HG02970 (cell line): ENCODE results near the gene DYNLT4.
"Not testable (repeated sequence)": the region's sequence is repeated elsewhere in the genome, so short reads cannot be mapped to it uniquely, and the experiment has no call there.

Source experiments
- ATAC-seq: cut with Tn5 transposase; IDR thresholded peaks from one replicate; pipeline ENCODE4 v1.9.1; 2021; ENCODE audit warnings: mild to moderate bottlenecking, moderate library complexity, moderate number of reproducible peaks; ENCODE audit not compliant: unreplicated experiment, low FRiP score

Gene DYNLT4

DNA sequence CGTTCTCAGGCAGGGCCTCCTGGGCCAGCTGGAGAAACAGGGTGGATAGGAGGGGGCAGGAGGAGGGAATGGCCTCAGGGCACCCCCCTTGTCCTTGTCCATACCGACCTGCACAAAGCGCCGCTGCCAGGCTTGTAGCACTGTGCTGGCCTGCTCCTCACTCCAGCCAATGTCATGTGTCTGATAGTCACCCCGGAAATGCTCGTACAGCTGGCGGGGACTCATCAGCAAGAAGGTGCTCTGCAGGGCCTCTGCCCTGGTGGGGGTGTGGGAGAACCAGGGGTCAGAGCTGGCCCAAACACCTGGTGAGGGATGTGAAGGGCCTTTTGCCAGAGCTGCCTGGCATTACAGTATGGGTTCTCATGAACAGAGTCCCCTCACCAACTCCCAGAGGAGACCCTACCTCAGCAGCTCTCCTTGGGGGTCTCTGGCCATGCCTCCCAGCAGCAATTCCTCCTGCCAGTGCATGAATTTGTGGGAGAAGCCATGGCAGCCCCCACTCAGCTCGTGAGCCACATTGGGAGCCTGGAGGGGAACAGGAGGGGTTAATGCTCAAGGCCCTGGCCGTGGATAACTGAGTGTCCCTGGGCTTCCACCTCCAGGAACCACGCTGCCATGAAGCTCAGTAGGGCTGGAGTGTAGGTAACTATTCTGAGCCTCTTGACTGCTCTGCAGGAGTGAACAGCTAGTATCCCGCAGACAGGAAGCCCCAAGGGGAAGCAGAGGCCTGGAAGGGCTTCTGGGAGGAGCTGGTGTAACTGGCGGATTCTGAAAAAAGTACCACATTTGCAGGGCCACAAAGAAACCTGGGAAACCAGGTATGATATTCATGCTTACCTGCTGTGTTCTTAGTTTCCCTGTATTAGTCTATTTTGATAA, 22.6 kb upstream of the DYNLT4 start:
- no peak for ATAC-seq

DNA sequence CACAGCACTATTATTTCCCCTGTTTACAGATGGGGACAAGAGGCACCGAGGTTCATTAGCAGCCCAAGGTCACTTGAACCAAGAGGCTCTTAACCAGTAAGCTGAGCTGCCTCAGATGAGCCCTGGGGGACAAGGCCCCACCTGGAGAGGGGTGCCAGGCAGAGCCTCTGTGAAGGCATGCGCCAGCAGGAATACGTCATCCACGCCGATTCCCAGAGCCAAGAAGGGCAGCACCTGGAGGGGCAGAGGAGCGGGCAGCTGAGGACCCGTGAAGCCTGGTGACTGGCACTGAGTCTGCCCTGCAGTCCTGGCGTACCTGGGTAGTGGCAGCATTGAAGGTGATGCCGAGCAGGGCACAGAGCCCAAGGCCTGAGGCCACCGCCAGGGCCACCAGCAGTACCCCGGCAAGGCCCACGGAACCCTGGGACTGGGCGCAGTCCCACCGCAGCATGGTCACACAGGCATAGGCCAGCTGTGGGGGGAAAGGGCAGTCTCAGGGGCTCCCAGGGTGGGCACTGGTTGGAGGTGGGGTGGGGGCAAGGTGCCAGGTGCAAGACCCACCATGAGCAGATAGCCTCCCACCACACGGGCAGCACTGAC, 21.8 kb upstream of the DYNLT4 start:
- ATAC-seq = no peak

- no peak for ATAC-seq
These were observed 21.0 kb upstream of the DYNLT4 start for GRCh38 chr1:44828003-44828651.

DNA sequence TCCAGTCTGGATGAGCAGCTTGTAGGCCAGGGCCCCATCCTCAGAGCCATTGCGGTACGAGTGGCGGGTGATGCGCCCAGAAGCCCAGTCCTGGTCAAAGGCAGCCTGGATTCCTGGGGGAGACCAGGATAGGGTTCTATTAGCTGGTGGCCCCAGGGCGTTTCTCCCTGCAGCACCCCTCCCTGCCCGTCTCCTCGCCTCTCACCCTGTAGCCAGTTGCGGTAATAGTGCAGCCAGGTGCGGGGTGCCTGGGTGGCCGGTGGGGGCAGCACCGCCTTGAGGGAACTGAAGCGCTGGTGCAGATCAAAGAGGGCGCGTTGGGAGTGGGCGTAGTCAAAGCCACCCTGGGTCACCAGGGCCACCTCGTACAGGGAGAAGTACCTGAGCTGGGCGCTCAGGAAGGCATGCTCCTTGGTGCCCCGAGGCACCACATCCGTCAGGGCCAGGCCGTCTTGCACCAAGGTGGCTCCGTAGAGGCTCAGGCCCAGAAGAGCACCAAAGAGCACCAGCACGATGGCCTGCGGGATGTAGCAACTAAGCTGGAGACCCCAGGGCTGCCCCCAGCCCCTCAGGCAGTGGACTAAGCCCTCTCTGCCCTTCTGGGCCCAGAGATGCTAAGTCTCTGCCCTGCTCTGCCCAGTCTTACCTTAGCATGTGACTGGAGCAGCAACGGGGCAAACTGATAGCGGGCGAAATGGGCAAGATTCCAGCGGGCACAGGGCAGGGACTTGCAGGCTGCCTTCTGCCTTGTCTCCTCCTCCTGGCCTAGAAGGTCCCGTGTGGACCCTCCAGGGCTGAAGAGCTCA, 20.2 kb upstream of the DYNLT4 start:
- ATAC-seq = no peak

- ATAC-seq = no peak
These were observed 19.4 kb upstream of the DYNLT4 start for GRCh38 chr1:44826375-44827196.

DNA sequence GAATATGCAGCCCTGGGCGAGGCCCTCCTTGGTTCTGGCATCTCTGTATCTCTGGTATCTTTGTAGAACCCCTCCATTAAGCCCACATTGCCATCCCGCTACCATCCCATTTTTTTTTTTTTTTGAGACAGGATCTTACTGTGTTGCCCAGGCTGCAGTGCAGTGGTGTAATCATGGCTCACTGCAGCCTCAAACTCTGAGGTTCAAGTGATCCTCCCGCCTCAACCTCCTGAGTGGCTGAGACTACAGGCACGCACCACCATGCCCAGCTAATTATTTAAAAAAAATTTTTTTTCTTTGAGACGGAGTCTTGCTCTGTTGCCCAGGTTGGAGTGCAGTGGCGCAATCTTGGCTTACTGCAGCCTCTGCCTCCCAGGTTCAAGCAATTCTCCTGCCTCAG, 17.2 kb upstream of the DYNLT4 start:
- not testable (repeated sequence) for ATAC-seq

DNA sequence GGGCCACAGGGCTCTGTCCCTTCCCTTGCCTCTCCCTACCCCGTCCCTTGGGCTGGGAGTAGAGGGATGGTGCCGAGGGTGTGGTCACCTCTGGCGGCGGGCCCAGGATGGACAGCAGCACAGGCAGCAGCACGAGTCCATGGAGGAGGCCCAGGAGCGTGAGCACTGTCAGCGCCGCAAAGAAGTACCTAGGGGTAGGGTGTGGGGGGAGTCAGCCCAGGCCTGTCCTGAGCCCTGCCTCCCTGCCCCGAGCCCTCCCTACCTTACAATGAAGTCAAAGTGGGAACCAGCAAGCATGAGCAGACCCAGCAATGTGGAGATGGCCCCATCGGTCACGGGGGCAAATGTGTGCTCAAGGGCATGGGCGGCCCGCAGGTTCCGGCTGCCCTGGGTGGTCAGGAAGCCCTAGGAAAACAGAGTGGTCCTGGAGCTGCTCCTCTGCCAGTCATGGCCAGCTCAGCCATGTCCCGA, 15.9 kb upstream of the DYNLT4 start:
- no peak for ATAC-seq

DNA sequence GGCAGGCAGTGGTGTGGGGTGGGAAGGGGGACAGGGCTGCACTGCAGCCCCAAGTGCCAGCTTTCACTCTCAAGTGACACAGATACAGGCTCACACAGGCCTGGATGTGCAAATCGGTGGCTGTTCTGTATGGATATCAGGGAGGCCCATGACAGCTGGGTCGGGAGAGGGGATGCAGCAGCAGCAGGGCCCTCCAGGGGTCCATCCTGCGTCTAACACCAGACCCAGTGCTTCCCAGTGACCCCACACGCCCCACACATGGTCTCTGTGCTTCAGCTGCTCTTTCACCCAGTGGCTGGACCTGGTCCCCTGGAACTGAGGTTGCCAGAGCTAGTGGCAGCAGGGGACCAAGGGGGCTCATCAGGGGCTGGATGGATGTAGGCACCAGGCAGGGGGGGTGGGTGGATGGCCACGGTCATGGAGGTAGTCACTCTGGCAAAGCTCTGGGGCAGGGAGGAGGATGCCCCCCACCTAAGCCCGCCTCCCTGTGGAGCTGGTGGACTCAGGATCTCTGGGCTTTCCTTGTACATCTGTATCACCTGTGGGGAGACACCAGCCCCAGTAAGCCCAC, 15.1 kb upstream of the DYNLT4 start:
- no peak for ATAC-seq

DNA sequence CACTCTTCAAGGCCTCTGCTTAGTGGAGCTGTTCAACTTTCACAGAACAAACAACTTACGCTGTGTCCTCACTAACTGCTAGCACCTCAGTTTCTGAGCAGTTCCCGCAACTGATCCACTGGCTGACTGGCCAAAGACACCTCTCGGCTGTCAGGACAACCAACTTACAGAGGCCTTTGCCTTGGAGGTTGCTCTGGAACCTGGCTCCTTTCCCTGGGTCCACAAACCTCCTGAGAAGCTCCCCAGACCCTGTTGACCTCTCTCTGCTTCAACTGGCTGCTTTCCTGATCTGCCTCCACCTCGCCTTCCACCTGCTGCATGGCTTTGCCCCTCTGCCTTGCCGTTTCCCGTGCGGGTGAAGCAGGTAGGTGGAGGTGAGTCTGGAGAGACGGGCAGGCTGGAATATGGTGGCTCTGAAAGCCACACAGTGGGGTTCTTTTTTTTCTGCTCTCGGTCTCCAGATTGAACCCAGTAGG, 14.1 kb upstream of the DYNLT4 start:
- no peak for ATAC-seq

DNA sequence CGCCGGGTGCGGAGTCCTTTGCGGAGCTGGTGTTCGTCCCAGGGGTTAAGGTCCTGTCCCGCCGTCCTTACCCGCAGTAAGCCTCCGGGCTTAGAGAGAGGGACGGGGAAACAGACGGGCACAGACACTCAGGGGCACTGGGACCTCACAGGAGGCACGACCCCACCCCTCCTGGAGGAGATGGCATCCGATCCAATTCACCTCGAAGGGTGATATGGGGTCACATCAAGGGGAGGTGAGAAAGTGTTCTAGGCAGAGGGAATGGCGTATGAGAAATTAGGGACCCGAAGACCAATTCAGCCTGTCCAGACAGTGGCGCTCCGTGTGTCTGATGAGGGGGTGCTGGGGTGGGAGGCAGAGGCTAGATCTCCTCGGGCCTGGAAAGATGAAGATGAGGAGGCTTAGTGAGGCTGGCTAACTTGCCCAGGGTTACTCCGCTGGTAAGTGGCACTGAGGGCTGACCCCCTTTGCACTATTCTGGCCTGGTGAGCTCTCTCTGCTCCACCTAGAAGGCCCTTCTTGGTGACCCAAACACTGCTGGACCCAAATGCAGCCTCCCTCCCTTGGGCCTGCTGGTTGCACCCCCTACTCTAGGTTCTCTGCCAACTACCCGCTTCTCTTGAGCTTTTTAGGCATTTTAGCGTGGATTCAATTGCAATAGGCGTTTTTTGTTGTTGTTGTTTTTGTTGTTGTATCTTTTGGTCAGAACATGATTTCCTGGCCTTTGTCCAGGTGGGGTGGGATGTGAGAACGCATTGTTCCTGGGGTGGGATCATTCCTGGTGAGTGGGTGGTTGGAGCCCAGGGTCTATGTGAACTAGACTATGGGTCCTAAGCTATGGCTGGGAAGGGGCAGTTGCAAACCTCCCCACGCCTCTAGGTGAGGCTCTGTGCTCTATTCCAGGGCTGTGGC, 13.4 kb upstream of the DYNLT4 start:
- ATAC-seq = no peak

GRCh38 chr1:44819608-44820327, 12.6 kb upstream of the DYNLT4 start:
- ATAC-seq = peak; percentile 65

GRCh38 chr1:44819196-44819607, 12.1 kb upstream of the DYNLT4 start:
- peak; percentile 21 for ATAC-seq

DNA sequence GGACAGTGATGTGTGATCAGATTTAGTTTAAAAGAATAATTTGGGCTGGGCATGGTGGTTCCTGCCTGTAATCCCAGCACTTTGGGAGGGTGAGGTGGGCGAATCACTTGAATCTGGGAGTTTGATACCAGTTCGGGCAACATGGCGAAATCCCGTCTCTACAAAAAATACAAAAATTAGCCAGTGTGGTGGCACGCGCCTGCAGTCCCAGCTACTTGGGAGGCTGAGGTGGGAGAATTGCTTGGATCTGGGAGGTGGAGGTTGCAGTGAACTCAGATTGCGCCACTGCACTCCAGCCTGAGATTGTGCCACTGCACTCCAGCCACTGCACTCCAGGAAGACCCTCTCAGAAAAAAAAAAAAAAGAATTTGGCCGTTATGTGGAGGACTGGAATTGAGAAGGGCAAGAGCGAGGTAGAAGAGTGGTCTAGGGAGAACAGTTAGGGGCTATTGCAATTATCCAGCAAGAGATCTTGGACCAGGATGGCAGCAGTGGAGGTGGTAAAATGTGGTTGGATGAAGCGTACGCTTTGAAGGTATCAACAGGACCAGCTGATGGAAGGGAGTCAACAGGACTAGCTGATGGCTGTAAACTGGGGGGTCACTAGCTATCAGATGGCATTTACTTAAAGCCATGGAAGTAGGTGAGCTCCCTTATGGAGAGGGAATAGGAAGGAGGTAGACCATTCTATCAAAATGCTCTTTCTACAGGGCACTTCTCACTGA, 10.8 kb upstream of the DYNLT4 start:
- no peak for ATAC-seq

- no peak for ATAC-seq
These were observed 10.2 kb upstream of the DYNLT4 start for GRCh38 chr1:44817307-44817706.

DNA sequence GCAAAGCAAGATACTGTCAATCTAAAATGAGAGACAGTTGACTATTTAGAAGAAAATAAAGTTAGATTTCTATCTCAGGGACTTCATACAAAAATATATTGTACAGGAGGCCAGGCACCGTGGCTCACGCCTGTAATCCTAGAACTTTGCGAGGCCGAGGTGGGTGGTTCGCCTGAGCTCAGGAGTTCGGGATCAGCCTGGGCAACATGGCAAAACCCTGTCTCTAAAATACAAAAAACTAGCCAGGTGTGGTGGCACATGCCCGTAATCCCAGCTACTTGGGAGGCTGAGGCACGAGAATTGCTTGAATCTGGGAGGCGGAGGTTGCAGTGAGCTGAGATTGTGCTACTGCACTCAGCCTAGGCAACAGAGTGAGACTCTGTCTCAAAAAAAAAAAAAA, 8.8 kb upstream of the DYNLT4 start:
- not testable (repeated sequence) for ATAC-seq

GRCh38 chr1:44812822-44813543, 5.8 kb upstream of the DYNLT4 start:
- no peak for ATAC-seq
